Left ventricle myocardium superior (tissue), 1 donor: ENCODE results near the gene INVS. TPM values are rescaled to one million over a fixed set of nuclear protein-coding genes. Genes with fewer than 3 reads are reported as not detected.
"Not testable (repeated sequence)": the region's sequence is repeated elsewhere in the genome, so short reads cannot be mapped to it uniquely, and the experiment has no call there.

Experiments
- ATAC-seq: fragments of 200-7000 bp; cut with Tn5 transposase; one replicate; pipeline ENCODE4 v1.9.1; 2020; ENCODE audit warnings: mild to moderate bottlenecking, moderate library complexity
- DNase-seq: peaks from one replicate; pipeline ENCODE4 v3.0.0-alpha.2; 2020
- intact Hi-C: fragments of 100-400 bp; cut with micrococcal nuclease; formaldehyde crosslinking; loops from one replicate; pipeline ENCODE4 v1.11.0; 2022
- long read RNA-seq: library from polyadenylated mRNA; unstranded; transcript quantifications from one replicate; pipeline ENCODE4 v2.0.0, GENCODE V29; 2021
- total RNA-seq: library from RNA; stranded (reverse); fragmentation: NEBNext Ultra II Directional; extraction: Animal tissue kit (Norgen Biotek cat#: 25700); gene quantifications from one replicate; pipeline ENCODE4 v1.2.1, GENCODE V29; 2021
- donor health status: DM: no; HTN: yes; CAD: no; lungs with severe emphysema.

INVS gene
- 6.1 TPM for total RNA-seq
- long read RNA-seq, partial matches to known transcripts: 1 of 4 reads
- long read RNA-seq, other reads (novel, unspliced or antisense): 2 of 4 reads

GRCh38 chr9:100098887-100099721 is at the start of gene INVS, which contains the start of gene ERP44:
TSS of gene INVS (plus strand) at chr9:100099243. CDS start at chr9:100104522, 5,279 bp downstream.
TSS of gene ERP44 (minus strand) at chr9:100099000. CDS start at chr9:100098840, 160 bp downstream.
- ATAC-seq (peak; percentile 99), DNase-seq (peak; percentile 98)
- intact Hi-C loops: no loop called here

GRCh38 chr9:100049551-100049950 is 49.5 kb upstream of the INVS start:
- ATAC-seq: no peak
- no peak for DNase-seq

GRCh38 chr9:100052375-100052774 is 46.7 kb upstream of the INVS start:
- intact Hi-C loops: no loop called here
- ATAC-seq (no peak), DNase-seq (no peak)

More at GRCh38 chr9:100049551-100049950, 49.5 kb upstream of the INVS start:
- intact Hi-C loops: no loop called here

GRCh38 chr9:100056561-100056960 is 42.5 kb upstream of the INVS start:
- intact Hi-C loops: no loop called here
- DNase-seq (no peak), ATAC-seq (no peak)

- ATAC-seq (no peak), DNase-seq (no peak)
- intact Hi-C loops: no loop called here
These were observed 41.4 kb upstream of the INVS start for GRCh38 chr9:100057624-100058023.

GRCh38 chr9:100058699-100059579 is 40.1 kb upstream of the INVS start:
- no peak for DNase-seq
- intact Hi-C loops: no loop called here
- no peak for ATAC-seq

GRCh38 chr9:100062683-100063082 is 36.4 kb upstream of the INVS start:
- DNase-seq, ATAC-seq, intact Hi-C loops: not testable (repeated sequence)

GRCh38 chr9:100063185-100063584 is 35.9 kb upstream of the INVS start:
- intact Hi-C loops: no loop called here
- peak; percentile 34 for ATAC-seq

GRCh38 chr9:100064872-100065581 is 34.0 kb upstream of the INVS start:
- DNase-seq (no peak), ATAC-seq (no peak)
- intact Hi-C loops: no loop called here

More at GRCh38 chr9:100063185-100063584, 35.9 kb upstream of the INVS start:
- DNase-seq: no peak

- intact Hi-C loops: no loop called here
- ATAC-seq: peak; percentile 85
- no peak for DNase-seq
These were observed 32.5 kb upstream of the INVS start for GRCh38 chr9:100066539-100066938.

- DNase-seq, intact Hi-C loops, ATAC-seq: not testable (repeated sequence)
These were observed 31.1 kb upstream of the INVS start for GRCh38 chr9:100067990-100068389.

- DNase-seq, intact Hi-C loops, ATAC-seq: not testable (repeated sequence)
These were observed 30.0 kb upstream of the INVS start for GRCh38 chr9:100069068-100069467.

- no peak for ATAC-seq
- intact Hi-C loops: no loop called here
- no peak for DNase-seq
These were observed 28.7 kb upstream of the INVS start for GRCh38 chr9:100070104-100071041.

- intact Hi-C loops: no loop called here
- no peak for ATAC-seq
- DNase-seq: no peak
These were observed 27.8 kb upstream of the INVS start for GRCh38 chr9:100071271-100071670.

- ATAC-seq: no peak
- intact Hi-C loops: no loop called here
These were observed 26.2 kb upstream of the INVS start for GRCh38 chr9:100072805-100073204.

GRCh38 chr9:100074093-100074492 is 24.9 kb upstream of the INVS start:
- ATAC-seq: peak; percentile 54
- intact Hi-C loops: no loop called here
- DNase-seq: no peak

More at GRCh38 chr9:100072805-100073204, 26.2 kb upstream of the INVS start:
- DNase-seq: no peak

GRCh38 chr9:100074989-100075388 is 24.1 kb upstream of the INVS start:
- DNase-seq (no peak), ATAC-seq (no peak)
- intact Hi-C loops: no loop called here

- intact Hi-C loops, ATAC-seq, DNase-seq: not testable (repeated sequence)
These were observed 22.8 kb upstream of the INVS start for GRCh38 chr9:100076256-100076655.
